Thoracic aorta (tissue), 2 donors: ENCODE data around the gene ACSL5. TPM values are rescaled to one million over a fixed set of nuclear protein-coding genes. Genes with fewer than 3 reads are reported as not detected.

ENCODE experiments used
- ATAC-seq: fragments of 150-250 bp; one replicate; pipeline ENCODE4 v1.8.0; 2017; ENCODE audit warnings: low read depth; ENCODE audit not compliant: insufficient number of reproducible peaks, low FRiP score
- DNase-seq: peaks from one replicate; pipeline ENCODE4 v3.0.0-alpha.2; 2020; ENCODE audit warnings: low spot score
- H3K27ac ChIP-seq, 2 donors: fragments of 200-600 bp; sonication (generic); 1 replicate in 1 of 2; 2 replicates in 1 of 2; pipeline ENCODE4 v1.5.1; 2016; ENCODE audit warnings: mild to moderate bottlenecking in 2 of 2, moderate library complexity in 2 of 2
- H3K27me3 ChIP-seq: fragments of 200-600 bp; sonication (generic); replicated peaks from 2 replicates; pipeline ENCODE4 v1.6.0; 2016; ENCODE audit warnings: mild to moderate bottlenecking; ENCODE audit not compliant: insufficient read depth
- H3K36me3 ChIP-seq: fragments of 200-600 bp; sonication (generic); one replicate; pipeline ENCODE4 v1.5.1; 2016
- H3K4me1 ChIP-seq, 2 donors: fragments of 200-600 bp; sonication (generic); 1 replicate in 1 of 2; 2 replicates in 1 of 2; pipeline versions ENCODE4 v1.5.1 to v1.6.0; 2016; ENCODE audit warnings: low read depth in 2 of 2, mild to moderate bottlenecking in 1 of 2; ENCODE audit not compliant: control insufficient read depth in 1 of 2
- H3K4me3 ChIP-seq: fragments of 200-600 bp; sonication (generic); 2 replicates; pipeline ENCODE4 v1.5.1; 2016; ENCODE audit warnings: mild to moderate bottlenecking
- H3K9me3 ChIP-seq: fragments of 200-600 bp; sonication (generic); 2 replicates; pipeline ENCODE4 v1.5.1; 2016
- total RNA-seq, 2 donors: library from RNA; depleted of rRNA; stranded (reverse); fragments of >200 nt; gene quantifications; one replicate each; pipeline versions ENCODE4 v1.1.0 to v1.2.3, GENCODE V29; 2016
- TF ChIP-seq, protein P1 (sequence below): fragments of 200-600 bp; sonication (generic); IDR thresholded peaks from one replicate; pipeline ENCODE4 v1.5.1; 2019; ENCODE audit warnings: antibody characterized with exemption

The ACSL5 gene
- total RNA-seq, 2 donors from 2014 or later: 13.9 to 16.7 TPM

GRCh38 chr10:112345743-112346142 is 28.2 kb upstream of the ACSL5 start:
- TF ChIP-seq, protein P1, sequence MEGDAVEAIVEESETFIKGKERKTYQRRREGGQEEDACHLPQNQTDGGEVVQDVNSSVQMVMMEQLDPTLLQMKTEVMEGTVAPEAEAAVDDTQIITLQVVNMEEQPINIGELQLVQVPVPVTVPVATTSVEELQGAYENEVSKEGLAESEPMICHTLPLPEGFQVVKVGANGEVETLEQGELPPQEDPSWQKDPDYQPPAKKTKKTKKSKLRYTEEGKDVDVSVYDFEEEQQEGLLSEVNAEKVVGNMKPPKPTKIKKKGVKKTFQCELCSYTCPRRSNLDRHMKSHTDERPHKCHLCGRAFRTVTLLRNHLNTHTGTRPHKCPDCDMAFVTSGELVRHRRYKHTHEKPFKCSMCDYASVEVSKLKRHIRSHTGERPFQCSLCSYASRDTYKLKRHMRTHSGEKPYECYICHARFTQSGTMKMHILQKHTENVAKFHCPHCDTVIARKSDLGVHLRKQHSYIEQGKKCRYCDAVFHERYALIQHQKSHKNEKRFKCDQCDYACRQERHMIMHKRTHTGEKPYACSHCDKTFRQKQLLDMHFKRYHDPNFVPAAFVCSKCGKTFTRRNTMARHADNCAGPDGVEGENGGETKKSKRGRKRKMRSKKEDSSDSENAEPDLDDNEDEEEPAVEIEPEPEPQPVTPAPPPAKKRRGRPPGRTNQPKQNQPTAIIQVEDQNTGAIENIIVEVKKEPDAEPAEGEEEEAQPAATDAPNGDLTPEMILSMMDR: no peak
- no peak for ATAC-seq
- Histone ChIP-seq H3K36me3 (no peaks in the 10 kb centered on the region), H3K9me3 (no peaks in the 10 kb centered on the region), H3K4me1 (no peaks in the 10 kb centered on the region), H3K4me3 (no peak overlapping the region), H3K27me3 (no peaks in the 10 kb centered on the region), H3K27ac (no peak overlapping the region)
- DNase-seq: no peak

- DNase-seq: no peak
- ATAC-seq: no peak
- H3K9me3 ChIP-seq: no peaks in the 10 kb centered on the region
- no peak overlapping the region for H3K4me3 ChIP-seq
- no peaks in the 10 kb centered on the region for H3K4me1 ChIP-seq
- no peak overlapping the region for H3K27ac ChIP-seq
- no peaks in the 10 kb centered on the region for H3K27me3 ChIP-seq
- H3K36me3 ChIP-seq: no peaks in the 10 kb centered on the region
- TF ChIP-seq, protein P1: no peak
Observed at GRCh38 chr10:112346774-112347173, 27.1 kb upstream of the ACSL5 start.

DNA sequence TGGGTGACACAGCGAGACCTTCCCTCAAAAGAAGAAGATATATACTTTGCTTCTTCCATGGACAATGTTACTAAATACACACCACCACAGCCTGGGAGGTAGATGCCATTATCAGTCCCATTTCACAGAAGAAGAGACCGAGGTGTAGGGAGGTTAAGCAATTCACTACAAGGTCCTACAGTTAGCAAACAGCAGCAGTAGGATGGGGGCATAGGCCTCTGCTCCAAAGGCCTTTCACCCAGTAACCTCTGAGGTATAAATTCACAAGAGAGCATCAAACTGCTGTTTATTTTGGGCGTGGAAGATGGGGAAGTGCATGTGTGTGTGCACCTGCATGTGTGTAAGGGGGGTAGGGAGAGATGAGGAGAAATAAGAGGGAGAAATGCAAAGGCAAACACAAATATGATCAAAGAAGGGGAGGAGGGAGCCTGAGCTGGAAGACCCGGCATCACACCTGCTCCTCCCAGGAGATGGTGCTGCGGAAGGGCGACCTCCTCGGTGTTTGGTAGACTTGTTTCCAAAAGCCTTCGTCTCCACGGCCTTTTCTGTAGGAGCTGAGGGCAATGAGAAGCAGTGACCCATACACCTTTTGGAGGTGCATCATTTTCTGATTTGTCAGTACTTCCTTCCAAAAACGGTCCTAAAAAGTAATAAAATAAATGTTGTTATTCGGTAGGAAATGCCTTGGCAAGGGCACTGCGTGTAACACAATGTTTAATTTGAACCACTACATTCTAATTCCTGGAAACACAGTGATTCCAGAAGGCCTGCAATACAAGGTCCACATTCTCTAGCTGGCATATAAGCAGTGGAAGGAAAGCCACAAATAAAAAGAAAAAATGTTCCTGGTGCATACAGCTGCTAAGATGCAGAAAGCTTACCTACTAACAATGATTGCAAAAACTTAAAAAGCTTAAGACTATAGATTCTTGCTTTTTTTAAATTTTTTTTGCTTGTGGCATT is 25.9 kb upstream of the ACSL5 start:
- TF ChIP-seq, protein P1: no peak
- Histone ChIP-seq H3K27ac (no peak overlapping the region), H3K9me3 (no peaks in the 10 kb centered on the region), H3K27me3 (no peaks in the 10 kb centered on the region), H3K36me3 (no peaks in the 10 kb centered on the region), H3K4me1 (no peaks in the 10 kb centered on the region), H3K4me3 (no peak overlapping the region)
- DNase-seq (no peak), ATAC-seq (no peak)

- Histone ChIP-seq H3K4me3 (no peak overlapping the region), H3K27ac (no peak overlapping the region), H3K36me3 (no peaks in the 10 kb centered on the region), H3K4me1 (no peaks in the 10 kb centered on the region), H3K27me3 (no peaks in the 10 kb centered on the region), H3K9me3 (no peaks in the 10 kb centered on the region)
- ATAC-seq (no peak), DNase-seq (no peak)
- TF ChIP-seq, protein P1: no peak
Observed at GRCh38 chr10:112348759-112349158, 25.2 kb upstream of the ACSL5 start.

- no peaks in the 10 kb centered on the region for H3K36me3 ChIP-seq
- TF ChIP-seq, protein P1: no peak
Observed at GRCh38 chr10:112349521-112350085, 24.3 kb upstream of the ACSL5 start.

More at GRCh38 chr10:112349521-112350085, 24.3 kb upstream of the ACSL5 start:
- Histone ChIP-seq H3K4me1 (no peaks in the 10 kb centered on the region), H3K4me3 (no peak overlapping the region), H3K27me3 (no peaks in the 10 kb centered on the region), H3K27ac (no peak overlapping the region), H3K9me3 (no peaks in the 10 kb centered on the region)
- DNase-seq (no peak), ATAC-seq (no peak)
